ENCODE results near the gene NPPB.

NPPB gene

DNA sequence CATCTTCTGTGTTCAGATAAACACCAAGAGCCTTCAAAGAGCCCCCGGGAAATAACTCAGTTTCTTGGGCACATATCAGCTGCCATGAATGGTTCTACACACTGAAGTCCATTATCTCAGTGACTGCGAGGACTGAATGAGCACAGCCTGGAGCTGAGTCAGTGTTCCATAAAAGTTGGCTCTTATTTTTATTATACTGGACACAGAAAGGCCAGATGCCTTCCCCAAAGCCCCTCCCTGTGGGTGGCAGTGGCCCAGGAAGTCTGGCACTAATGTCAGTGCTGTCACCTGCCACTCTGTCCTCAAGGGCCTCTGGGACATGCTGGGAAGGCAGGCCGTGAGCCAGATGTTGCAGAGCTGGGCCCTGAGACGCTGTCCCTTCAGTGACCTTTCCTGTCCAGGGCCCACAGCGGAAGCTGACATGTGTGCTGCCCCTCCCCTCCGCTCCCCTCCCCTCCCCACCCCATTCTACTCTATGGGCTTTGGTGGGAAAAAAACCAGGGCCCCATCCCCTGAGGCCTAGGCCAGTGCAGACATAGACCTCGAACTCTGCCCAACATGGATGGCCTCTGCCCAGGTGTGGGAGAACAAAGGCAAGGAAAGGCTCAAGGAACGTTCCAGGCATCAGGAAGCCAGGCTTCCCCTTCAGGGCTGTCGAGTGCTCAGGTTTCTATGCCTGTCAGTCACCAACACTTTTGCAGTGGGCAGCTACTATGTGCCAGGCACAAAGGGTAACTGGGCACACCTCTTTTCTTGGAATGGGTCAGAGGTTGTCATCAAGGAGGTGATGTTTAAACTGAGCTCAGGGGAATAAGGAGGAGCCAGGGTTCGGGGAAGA is 22.4 kb upstream of the NPPB start:
- no peak for DNase-seq (ENCODE audit: low spot score)

GRCh38 chr1:11880181-11880575 is 21.4 kb upstream of the NPPB start:
- no peak for DNase-seq (ENCODE audit: low spot score)

DNA sequence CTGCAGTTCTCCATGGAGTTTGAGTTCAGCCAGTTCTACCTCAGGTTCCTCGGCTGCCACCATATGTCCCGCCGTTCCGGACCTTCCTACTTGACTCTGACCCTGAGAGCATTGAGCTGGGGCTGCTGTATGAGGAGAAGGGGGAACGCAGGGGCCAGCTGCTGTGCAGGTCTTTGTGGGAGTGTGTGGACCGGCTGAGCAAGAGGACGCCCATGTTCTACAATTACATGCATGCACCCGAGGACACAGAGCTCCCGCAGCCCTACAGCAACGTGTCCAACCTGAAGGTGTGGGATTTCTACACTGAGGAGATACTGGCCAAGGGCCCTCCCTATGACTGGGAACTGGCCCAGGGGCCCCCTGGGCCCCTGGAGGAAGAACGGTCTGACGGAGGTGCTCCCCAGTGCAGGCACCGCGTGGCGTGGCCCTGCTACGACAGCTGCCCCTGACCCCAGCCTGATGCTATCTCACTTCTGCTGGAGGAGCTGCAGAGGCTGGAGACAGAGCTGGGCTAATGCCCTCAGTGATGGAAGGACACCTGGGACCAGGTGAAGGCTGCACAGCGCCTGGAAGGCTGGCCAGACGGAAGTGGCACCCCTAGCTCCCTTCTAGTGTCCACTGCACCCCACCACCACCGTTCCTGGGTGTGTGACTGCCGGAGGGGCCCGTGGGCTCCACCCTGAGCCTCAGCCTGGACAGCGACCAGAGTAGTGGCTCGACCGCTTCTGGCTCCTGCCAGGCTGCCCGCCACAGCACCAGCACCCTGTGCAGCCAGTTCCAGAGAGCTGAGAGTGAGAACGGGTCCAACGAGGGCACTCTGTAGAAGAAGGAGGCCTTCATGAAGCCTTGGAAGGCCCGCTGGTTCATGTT is 20.8 kb upstream of the NPPB start:
- DNase-seq (ENCODE audit: low spot score), result no peak

- no peak for DNase-seq (ENCODE audit: low spot score)
Observed at GRCh38 chr1:11878891-11879190, 20.1 kb upstream of the NPPB start.

GRCh38 chr1:11878081-11878890 is 19.5 kb upstream of the NPPB start:
- no peak for DNase-seq (ENCODE audit: low spot score)

DNA sequence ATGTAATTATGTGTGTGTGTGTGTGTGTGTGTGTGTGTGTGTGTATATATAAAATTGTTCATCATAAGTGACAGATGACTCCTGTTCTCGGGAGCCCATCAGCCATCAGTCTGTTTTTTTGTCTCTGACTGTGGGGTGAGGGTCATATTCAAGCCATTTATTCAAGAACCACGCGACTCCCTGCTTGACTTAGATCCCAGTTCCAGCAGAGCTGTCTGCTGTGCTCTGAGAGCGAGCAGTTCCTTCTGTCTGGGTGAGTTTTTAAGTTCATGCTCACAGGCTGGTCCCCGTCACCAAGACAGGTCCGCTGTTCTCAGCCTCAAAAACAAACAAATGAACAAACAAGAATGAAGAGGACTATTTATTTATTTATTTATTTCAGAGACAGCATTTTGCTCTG is 18.3 kb upstream of the NPPB start:
- no peak for DNase-seq (ENCODE audit: low spot score)

- DNase-seq (ENCODE audit: low spot score), result no peak
Observed at GRCh38 chr1:11875094-11875493, 16.3 kb upstream of the NPPB start.

DNA sequence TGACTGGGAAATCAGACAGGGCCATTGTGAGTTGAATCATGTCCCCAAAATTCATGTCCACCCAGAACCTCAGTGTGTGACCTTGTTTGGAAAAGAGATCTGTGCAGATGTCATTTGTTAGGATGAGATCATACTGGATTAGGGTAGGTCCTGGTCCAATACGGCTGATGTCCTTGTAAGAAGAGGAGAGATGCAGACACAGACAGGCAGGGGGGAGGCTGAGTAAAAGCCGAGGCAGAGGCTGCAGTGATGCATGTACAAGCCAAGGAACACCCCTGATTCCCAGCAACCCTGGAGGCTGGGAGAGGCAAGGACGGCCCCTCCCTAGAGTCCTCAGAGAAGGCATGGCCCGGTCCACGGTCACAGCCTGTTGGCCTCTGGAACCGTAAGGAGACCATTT is 15.9 kb upstream of the NPPB start:
- DNase-seq (ENCODE audit: low spot score), result no peak

- no peak for DNase-seq (ENCODE audit: low spot score)
Observed at GRCh38 chr1:11874258-11874562, 15.5 kb upstream of the NPPB start.

DNA sequence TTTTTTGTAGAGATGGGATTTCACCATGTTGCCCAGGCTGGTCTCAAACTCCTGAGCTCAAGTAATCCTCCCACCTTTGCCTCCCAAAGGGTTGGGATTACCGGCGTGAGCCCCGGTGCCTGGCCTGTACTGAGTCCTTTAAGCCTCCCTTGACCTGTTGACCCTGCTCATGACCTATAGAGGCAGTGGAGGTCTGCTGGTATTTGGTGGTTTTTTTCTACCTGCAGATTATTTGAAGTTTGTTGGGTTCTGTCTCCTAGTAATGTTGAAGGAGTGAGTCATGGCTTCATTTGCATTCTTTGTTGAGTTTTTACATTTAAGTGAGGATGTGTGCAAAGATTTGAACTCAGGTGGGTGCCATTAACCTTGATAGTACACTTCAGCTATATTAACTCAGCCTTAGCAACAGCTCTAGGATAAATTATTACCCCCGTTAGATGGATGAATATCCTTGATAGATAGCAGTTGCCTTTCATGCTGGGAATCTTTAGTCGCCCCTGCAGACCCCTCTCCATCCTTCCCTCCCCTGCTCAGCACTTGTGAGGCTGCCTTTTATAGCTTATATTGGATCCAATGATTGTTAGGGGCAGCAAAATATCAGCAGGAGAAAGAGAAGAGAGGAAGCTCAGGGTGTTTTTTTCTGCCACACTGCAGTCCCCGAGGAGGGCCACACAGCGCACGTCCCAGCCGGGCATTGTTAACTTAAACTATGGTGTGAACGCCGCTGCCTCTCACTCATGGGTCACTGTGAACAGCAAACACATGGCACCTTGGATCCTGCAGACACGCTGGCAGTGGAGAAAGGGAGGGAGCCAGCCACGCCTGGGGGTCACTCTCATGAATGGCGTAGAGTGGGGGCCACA is 14.9 kb upstream of the NPPB start:
- no peak for DNase-seq (ENCODE audit: low spot score)

DNA sequence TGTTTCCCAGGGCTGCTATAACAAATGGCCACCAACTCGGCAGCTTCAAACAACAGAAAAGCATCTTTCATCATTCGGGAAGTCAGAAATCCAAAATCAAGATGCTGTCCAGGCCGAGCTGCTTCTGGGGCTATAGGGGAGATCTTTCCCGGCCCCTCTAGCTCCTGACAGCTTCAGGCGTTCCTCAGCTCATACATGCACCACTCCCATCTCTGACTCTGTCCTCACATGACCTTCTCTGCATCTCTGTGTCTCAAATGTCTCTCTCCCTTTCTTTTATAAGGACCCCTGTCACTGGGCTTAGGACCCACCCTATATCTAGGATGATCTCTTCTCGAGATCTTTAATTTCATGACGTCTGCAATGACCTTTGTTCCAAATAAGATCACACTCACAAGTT is 13.8 kb upstream of the NPPB start:
- no peak for DNase-seq (ENCODE audit: low spot score)

- no peak for DNase-seq (ENCODE audit: low spot score)
Observed at GRCh38 chr1:11869650-11870207, 11.0 kb upstream of the NPPB start.

- no peak for DNase-seq (ENCODE audit: low spot score)
Observed at GRCh38 chr1:11869104-11869503, 10.4 kb upstream of the NPPB start.

GRCh38 chr1:11868331-11868980 is 9.7 kb upstream of the NPPB start:
- no peak for DNase-seq (ENCODE audit: low spot score)

DNA sequence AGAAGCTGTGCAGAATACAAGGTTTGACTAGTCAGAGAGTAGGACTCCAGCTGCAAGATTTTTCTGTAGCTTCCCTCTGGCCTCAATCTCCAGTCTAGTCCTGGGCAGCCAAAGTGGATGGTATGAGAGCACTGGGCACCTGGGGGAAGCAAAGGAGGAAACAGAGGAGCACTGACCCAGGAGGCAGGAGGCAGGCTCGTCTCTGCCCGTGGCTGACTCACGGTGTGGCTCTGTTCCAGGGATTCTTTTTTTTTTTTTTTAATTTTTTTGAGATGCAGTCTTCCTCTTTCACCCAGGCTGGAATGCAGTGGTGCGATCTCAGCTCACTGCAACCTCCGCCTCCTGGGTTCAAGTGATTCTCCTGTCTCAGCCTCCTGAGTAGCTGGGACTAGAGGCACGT is 4.1 kb upstream of the NPPB start:
- DNase-seq (ENCODE audit: low spot score), result peak; percentile 27

- DNase-seq (ENCODE audit: low spot score), result no peak
Observed at GRCh38 chr1:11860587-11860986, 1.8 kb upstream of the NPPB start.

DNA sequence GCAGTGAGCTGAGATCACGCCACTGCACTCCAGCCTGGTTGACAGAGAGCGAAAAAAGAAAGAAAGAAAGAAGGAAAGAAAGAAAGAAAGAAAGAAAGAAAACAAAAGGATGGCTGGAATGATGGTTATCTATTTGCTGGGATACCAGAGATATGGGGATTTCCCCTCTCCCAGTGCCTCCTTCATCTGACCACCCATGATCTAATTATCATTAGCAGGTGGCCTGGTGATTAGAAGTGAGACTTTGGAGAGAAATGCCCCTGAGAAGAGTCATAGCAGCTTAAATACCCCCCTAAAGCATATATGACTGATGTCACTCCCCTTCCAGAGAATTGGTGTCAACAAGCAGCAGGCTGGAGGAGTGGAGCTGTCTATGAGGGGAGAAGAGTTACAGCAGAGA is 1.3 kb upstream of the NPPB start:
- no peak for DNase-seq (ENCODE audit: low spot score)

GRCh38 chr1:11858968-11859871 is 475 bp upstream of the NPPB start:
- peak; percentile 78 for DNase-seq (ENCODE audit: low spot score)

GRCh38 chr1:11858158-11858557 is 587 bp downstream of the NPPB start:
- no peak for DNase-seq (ENCODE audit: low spot score)

All from AG08395 (cell line).